Osteoblast (primary cell): ENCODE measurements around the gene VAC14. TPM values are rescaled to one million over a fixed set of nuclear protein-coding genes. Genes with fewer than 3 reads are reported as not detected.

Source experiments
- DNase-seq: peaks from one replicate; pipeline ENCODE4 v3.0.0; 2011; ENCODE audit warnings: low spot score, mixed read lengths; ENCODE audit not compliant: insufficient read length; ENCODE audit errors: missing footprints
- H2AFZ ChIP-seq: 2 replicates; pipeline ENCODE4 v1.6.0; 2011; ENCODE audit warnings: mild to moderate bottlenecking, low read length
- H3K27ac ChIP-seq: 2 replicates; pipeline ENCODE4 v1.5.1; 2011; ENCODE audit warnings: mild to moderate bottlenecking, low read depth, low read length, moderate library complexity
- H3K27me3 ChIP-seq: 2 replicates; pipeline ENCODE4 v1.6.0; 2012; ENCODE audit warnings: mild to moderate bottlenecking, control low read depth, inconsistent platforms, low read length, moderate library complexity; ENCODE audit not compliant: insufficient read depth
- H3K36me3 ChIP-seq: 2 replicates; pipeline ENCODE4 v1.5.1; 2011; ENCODE audit warnings: mild to moderate bottlenecking, low read length, control low read depth, moderate library complexity; ENCODE audit not compliant: insufficient read depth
- H3K4me1 ChIP-seq: 2 replicates; pipeline ENCODE4 v1.5.1; 2011; ENCODE audit warnings: mild to moderate bottlenecking, low read length, control low read depth, moderate library complexity; ENCODE audit not compliant: insufficient read depth
- H3K4me2 ChIP-seq: 2 replicates; pipeline ENCODE4 v1.6.0; 2011; ENCODE audit warnings: mild to moderate bottlenecking, low read length; ENCODE audit not compliant: insufficient read depth
- H3K4me3 ChIP-seq: fragments of 200-600 bp; sonication (generic); 3 replicates; pipeline ENCODE4 v1.5.1; 2012; ENCODE audit warnings: mild to moderate bottlenecking, low read length, inconsistent platforms; ENCODE audit not compliant: insufficient read depth
- H3K79me2 ChIP-seq: 2 replicates; pipeline ENCODE4 v1.6.0; 2012; ENCODE audit warnings: mild to moderate bottlenecking, low read length, control low read depth, inconsistent platforms; ENCODE audit not compliant: insufficient read depth
- H3K9me3 ChIP-seq: 2 replicates; pipeline ENCODE4 v1.5.1; 2011; ENCODE audit warnings: low read depth, low read length, control low read depth
- H4K20me1 ChIP-seq: 2 replicates; pipeline ENCODE4 v1.6.0; 2012; ENCODE audit warnings: mild to moderate bottlenecking, low read length, control low read depth; ENCODE audit not compliant: insufficient read depth
- CTCF ChIP-seq: IDR thresholded peaks from 2 replicates; pipeline ENCODE4 v1.5.1; 2011; ENCODE audit warnings: mild to moderate bottlenecking, low read depth, low read length, moderate library complexity; ENCODE audit errors: extremely low read depth
- total RNA-seq: library from RNA; depleted of rRNA; stranded (reverse); fragments of >200 nt; gene quantifications from 2 replicates; pipeline ENCODE4 v1.2.3, GENCODE V29; 2012

The VAC14 gene
- total RNA-seq, 1 donor: 72.7 TPM

GRCh38 chr16:70796301-70796700 is 4.7 kb downstream of the VAC14 start:
- DNase-seq: no peak
- Histone ChIP-seq H3K4me2 (no peak overlapping the region), H3K79me2 (peaks cover 96% of the 10 kb centered on the region), H4K20me1 (peaks cover 24% of the 10 kb centered on the region), H3K27me3 (no peaks in the 10 kb centered on the region), H3K36me3 (peaks cover 5% of the 10 kb centered on the region), H3K4me1 (peaks cover 11% of the 10 kb centered on the region), H3K27ac (no peak overlapping the region), H3K9me3 (no peaks in the 10 kb centered on the region), H2AFZ (no peak overlapping the region), H3K4me3 (no peak overlapping the region)
- no peak for TF ChIP-seq CTCF

GRCh38 chr16:70795296-70795912 is 5.6 kb downstream of the VAC14 start:
- no peak overlapping the region for H2AFZ ChIP-seq
- H3K27me3 ChIP-seq: no peaks in the 10 kb centered on the region
- H3K4me1 ChIP-seq: peaks cover 6% of the 10 kb centered on the region
- peaks cover 99% of the 10 kb centered on the region for H3K79me2 ChIP-seq
- H3K4me2 ChIP-seq: no peak overlapping the region
- no peak for DNase-seq
- no peaks in the 10 kb centered on the region for H3K9me3 ChIP-seq
- no peak overlapping the region for H3K4me3 ChIP-seq
- H4K20me1 ChIP-seq: peaks cover 27% of the 10 kb centered on the region
- no peak for TF ChIP-seq CTCF
- peaks cover 5% of the 10 kb centered on the region for H3K36me3 ChIP-seq
- no peak overlapping the region for H3K27ac ChIP-seq

- Histone ChIP-seq H3K4me2 (no peak overlapping the region), H2AFZ (no peak overlapping the region), H4K20me1 (peaks cover 37% of the 10 kb centered on the region), H3K36me3 (peaks cover 5% of the 10 kb centered on the region), H3K4me1 (peaks cover 3% of the 10 kb centered on the region), H3K79me2 (peaks cover 99% of the 10 kb centered on the region), H3K4me3 (no peak overlapping the region), H3K27ac (no peak overlapping the region), H3K27me3 (no peaks in the 10 kb centered on the region), H3K9me3 (no peaks in the 10 kb centered on the region)
- no peak for DNase-seq
- no peak for TF ChIP-seq CTCF
Measured at GRCh38 chr16:70793851-70794502, 7.0 kb downstream of the VAC14 start.

- Histone ChIP-seq H3K4me3 (no peak overlapping the region), H3K27ac (no peak overlapping the region), H3K9me3 (no peaks in the 10 kb centered on the region), H4K20me1 (peaks cover 37% of the 10 kb centered on the region), H2AFZ (no peak overlapping the region), H3K36me3 (no peaks in the 10 kb centered on the region), H3K79me2 (peaks cover 100% of the 10 kb centered on the region), H3K4me1 (peaks cover 8% of the 10 kb centered on the region), H3K27me3 (no peaks in the 10 kb centered on the region), H3K4me2 (no peak overlapping the region)
- DNase-seq: no peak
- no peak for TF ChIP-seq CTCF
Measured at GRCh38 chr16:70790815-70791214, 10.1 kb downstream of the VAC14 start.
